Suprapubic skin (tissue), 3 donors: Measurements from ENCODE around the gene ONECUT2.

Experiments
- CTCF ChIP-seq, 2 donors: fragments of 200-600 bp in 1 of 2; fragments of 450-650 bp in 1 of 2; sonication (generic) in 1 of 2; IDR thresholded peaks; one replicate each; pipeline ENCODE4 v1.5.1; 2016 to 2019; ENCODE audit warnings: antibody characterized with exemption in 2 of 2, mild to moderate bottlenecking in 1 of 2, moderate library complexity in 1 of 2
- EP300 ChIP-seq: sonication (generic); formaldehyde crosslinking; IDR thresholded peaks from one replicate; pipeline ENCODE4 v1.6.1; 2017; ENCODE audit warnings: antibody characterized with exemption
- POLR2A ChIP-seq, 2 donors: fragments of 450-650 bp; IDR thresholded peaks; one replicate each; pipeline ENCODE4 v1.6.1; 2017; ENCODE audit warnings: antibody characterized with exemption in 2 of 2, mild to moderate bottlenecking in 2 of 2, moderate library complexity in 2 of 2

DNA sequence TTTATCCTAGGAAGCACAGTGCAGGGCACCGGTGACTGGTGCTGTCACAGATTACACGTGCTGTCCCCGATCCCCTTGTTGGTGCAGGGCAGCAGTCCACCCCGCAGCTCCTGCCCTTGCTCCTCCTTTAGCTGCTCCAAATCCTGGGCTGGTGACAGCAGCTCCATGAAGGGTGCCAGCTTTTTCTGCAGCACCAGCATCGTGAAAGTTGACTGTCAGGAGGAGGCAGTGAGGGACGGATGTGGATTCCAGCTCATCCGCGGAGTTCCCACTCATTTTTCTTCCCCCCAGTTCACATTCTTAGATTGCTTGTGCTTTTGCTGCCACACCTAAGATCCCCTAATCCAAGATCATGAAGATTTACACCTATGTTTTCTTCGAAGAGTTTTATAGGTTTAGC is 67.5 kb downstream of the ONECUT2 start:
- TF ChIP-seq CTCF (IDR thresholded peaks at IDR 0.05) (no peak), EP300 (no peak), POLR2A (IDR thresholded peaks at IDR 0.05) (no peak)
